Omental fat pad (tissue), 4 donors: ENCODE measurements around the gene DACT2. TPM values are rescaled to one million over a fixed set of nuclear protein-coding genes. Genes with fewer than 3 reads are reported as not detected.

Experiments used
- ATAC-seq: fragments of 150-250 bp; one replicate; pipeline ENCODE4 v1.9.1; 2016; ENCODE audit warnings: mild to moderate bottlenecking, moderate library complexity; ENCODE audit not compliant: low FRiP score
- DNase-seq: peaks from one replicate; pipeline ENCODE4 v3.0.0-alpha.2; 2019; ENCODE audit warnings: low spot score
- CTCF ChIP-seq, 3 donors: fragments of 450-650 bp; IDR thresholded peaks; one replicate each; pipeline ENCODE4 v1.5.1; 2016 to 2017; ENCODE audit warnings: antibody characterized with exemption in 3 of 3, mild to moderate bottlenecking in 3 of 3, moderate library complexity in 2 of 3
- total RNA-seq, 4 donors: library from RNA; depleted of rRNA; stranded (reverse); fragments of >200 nt; gene quantifications; one replicate each; pipeline ENCODE4 v1.1.0, GENCODE V29; 2016

DACT2 gene
- total RNA-seq, 4 donors from 2014 or later: 0.63 to 3.9 (median 2.3) TPM

GRCh38 chr6:168305096-168305749 is 14.4 kb downstream of the DACT2 start:
- ATAC-seq (no peak), DNase-seq (no peak)
- no peak for TF ChIP-seq CTCF (IDR thresholded peaks at IDR 0.05)

- no peak for DNase-seq
- no peak for ATAC-seq
Measured at GRCh38 chr6:168304752-168305015, 14.9 kb downstream of the DACT2 start.

GRCh38 chr6:168303982-168304751 is 15.4 kb downstream of the DACT2 start:
- ATAC-seq: no peak
- no peak for TF ChIP-seq CTCF (IDR thresholded peaks at IDR 0.05)
- DNase-seq: no peak

More at GRCh38 chr6:168304752-168305015, 14.9 kb downstream of the DACT2 start:
- TF ChIP-seq CTCF (IDR thresholded peaks at IDR 0.05): no peak

GRCh38 chr6:168302534-168302933 is 17.0 kb downstream of the DACT2 start:
- no peak for TF ChIP-seq CTCF (IDR thresholded peaks at IDR 0.05)
- ATAC-seq: no peak
- no peak for DNase-seq

GRCh38 chr6:168301648-168302398 is 17.8 kb downstream of the DACT2 start:
- TF ChIP-seq CTCF (IDR thresholded peaks at IDR 0.05): no peak
- DNase-seq: no peak
- ATAC-seq: no peak

DNA sequence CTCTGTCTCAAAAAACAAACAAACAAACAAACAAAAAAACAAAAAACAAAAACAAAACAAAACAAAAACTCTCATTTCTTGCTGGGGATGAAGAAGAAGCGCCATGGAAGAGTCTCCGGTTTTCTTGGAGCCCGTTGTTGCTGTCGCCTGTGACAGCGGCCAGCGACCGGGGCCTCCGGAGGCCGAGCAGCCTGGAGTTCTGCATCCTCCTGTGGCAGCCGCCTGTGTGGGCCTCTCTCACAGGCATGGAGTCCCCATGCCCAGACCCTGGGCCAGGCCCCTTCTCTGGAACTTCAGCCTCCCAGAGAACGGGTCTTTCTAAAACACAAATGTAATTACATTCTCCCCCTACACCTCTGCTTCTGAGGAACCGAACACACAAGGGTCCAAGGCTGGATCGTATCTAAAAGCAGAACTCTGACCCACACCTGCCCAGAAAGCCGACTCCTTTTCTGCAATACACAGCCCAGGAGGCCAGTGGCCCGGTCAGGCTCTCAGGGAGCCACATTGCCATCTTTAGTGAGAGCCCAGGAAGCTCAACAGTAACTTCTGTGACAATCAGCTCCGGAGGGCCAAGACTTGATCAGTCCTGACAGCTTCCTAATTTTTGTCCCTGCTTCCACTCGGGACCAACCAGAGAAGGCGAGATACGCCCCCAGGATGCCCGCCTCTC is 18.5 kb downstream of the DACT2 start:
- DNase-seq (no peak), ATAC-seq (no peak)
- no peak for TF ChIP-seq CTCF (IDR thresholded peaks at IDR 0.05)
